HEK293 (cell line): Measurements from ENCODE around the gene CYP26B1.

Source experiments
- BCL11B ChIP-seq: fragments of 450-650 bp; formaldehyde crosslinking; IDR thresholded peaks from 2 replicates; pipeline ENCODE4 v1.5.1; 2016; ENCODE audit warnings: low read depth, missing biosample characterization, missing genetic modification characterization
- EGR2 ChIP-seq: fragments of 450-650 bp; formaldehyde crosslinking; IDR thresholded peaks from 2 replicates; pipeline ENCODE4 v1.5.1; 2016; ENCODE audit warnings: low read depth, missing biosample characterization, missing genetic modification characterization
- KLF10 ChIP-seq: fragments of 450-650 bp; IDR thresholded peaks from 2 replicates; pipeline ENCODE4 v1.5.1; 2018; ENCODE audit warnings: missing biosample characterization, mild to moderate bottlenecking, missing genetic modification characterization
- MEIS1 ChIP-seq: sonication (generic); formaldehyde crosslinking; IDR thresholded peaks from 2 replicates; pipeline ENCODE4 v1.8.1; 2022; ENCODE audit warnings: missing genetic modification reagents, mild to moderate bottlenecking, borderline replicate concordance
- PRDM1 ChIP-seq: fragments of 450-650 bp; formaldehyde crosslinking; IDR thresholded peaks from 2 replicates; pipeline ENCODE4; 2016; ENCODE audit warnings: missing biosample characterization, missing genetic modification characterization
- RBAK ChIP-seq: fragments of 450-650 bp; formaldehyde crosslinking; IDR thresholded peaks from 2 replicates; pipeline ENCODE4 v1.5.1; 2016; ENCODE audit warnings: missing biosample characterization, missing genetic modification characterization
- SP3 ChIP-seq: fragments of 450-650 bp; formaldehyde crosslinking; IDR thresholded peaks from 2 replicates; pipeline ENCODE4 v1.5.1; 2016; ENCODE audit warnings: missing biosample characterization, missing genetic modification characterization
- ZBTB21 ChIP-seq: fragments of 450-650 bp; formaldehyde crosslinking; IDR thresholded peaks from 2 replicates; pipeline ENCODE4 v1.5.1; 2017; ENCODE audit warnings: missing biosample characterization, missing genetic modification characterization
- ZIC2 ChIP-seq: fragments of 450-650 bp; formaldehyde crosslinking; IDR thresholded peaks from 2 replicates; pipeline ENCODE4 v1.5.1; 2016; ENCODE audit warnings: missing biosample characterization, missing genetic modification characterization
- ZNF114 ChIP-seq: fragments of 450-650 bp; formaldehyde crosslinking; IDR thresholded peaks from 2 replicates; pipeline ENCODE4 v1.5.0; 2017; ENCODE audit warnings: missing biosample characterization, missing genetic modification characterization
- ZNF214 ChIP-seq: fragments of 450-650 bp; formaldehyde crosslinking; IDR thresholded peaks from 2 replicates; pipeline ENCODE4 v1.5.1; 2017; ENCODE audit warnings: missing biosample characterization, mild to moderate bottlenecking, missing genetic modification characterization, borderline replicate concordance
- ZNF223 ChIP-seq: fragments of 450-650 bp; formaldehyde crosslinking; IDR thresholded peaks from 2 replicates; pipeline ENCODE4 v1.5.1; 2016; ENCODE audit warnings: missing biosample characterization, missing genetic modification characterization
- ZNF341 ChIP-seq: fragments of 450-650 bp; formaldehyde crosslinking; IDR thresholded peaks from 2 replicates; pipeline ENCODE4; 2016; ENCODE audit warnings: low read depth, missing biosample characterization, missing genetic modification characterization
- ZNF37A ChIP-seq: fragments of 450-650 bp; IDR thresholded peaks from 2 replicates; pipeline ENCODE4 v1.5.1; 2018; ENCODE audit warnings: missing biosample characterization, missing genetic modification characterization
- ZNF416 ChIP-seq: fragments of 450-650 bp; formaldehyde crosslinking; IDR thresholded peaks from 2 replicates; pipeline ENCODE4 v1.5.1; 2016; ENCODE audit warnings: missing biosample characterization, missing genetic modification characterization
- ZNF501 ChIP-seq: fragments of 450-650 bp; formaldehyde crosslinking; IDR thresholded peaks from 2 replicates; pipeline ENCODE4 v1.5.1; 2016; ENCODE audit warnings: missing biosample characterization, missing genetic modification characterization
- ZNF510 ChIP-seq: fragments of 450-650 bp; formaldehyde crosslinking; IDR thresholded peaks from 2 replicates; pipeline ENCODE4 v1.5.1; 2018; ENCODE audit warnings: mild to moderate bottlenecking, missing genetic modification characterization, missing biosample characterization; ENCODE audit not compliant: insufficient replicate concordance
- ZNF560 ChIP-seq: fragments of 450-650 bp; formaldehyde crosslinking; IDR thresholded peaks from 2 replicates; pipeline ENCODE4 v1.5.1; 2017; ENCODE audit warnings: missing biosample characterization, missing genetic modification characterization, borderline replicate concordance
- ZNF596 ChIP-seq: fragments of 450-650 bp; IDR thresholded peaks from 2 replicates; pipeline ENCODE4 v1.5.0; 2018; ENCODE audit warnings: missing biosample characterization, mild to moderate bottlenecking, missing genetic modification characterization, moderate library complexity
- ZNF626 ChIP-seq: fragments of 450-650 bp; sonication (Bioruptor Pico); formaldehyde crosslinking; IDR thresholded peaks from 2 replicates; pipeline ENCODE4 v1.5.1; 2018; ENCODE audit warnings: missing biosample characterization, missing genetic modification characterization, inconsistent platforms
- ZNF785 ChIP-seq: fragments of 450-650 bp; formaldehyde crosslinking; IDR thresholded peaks from 2 replicates; pipeline ENCODE4 v1.5.1; 2016; ENCODE audit warnings: missing biosample characterization, missing genetic modification characterization
- TF ChIP-seq, protein P1 (sequence below): fragments of 450-650 bp; formaldehyde crosslinking; IDR thresholded peaks from 2 replicates; pipeline ENCODE4 v1.5.1; 2016; ENCODE audit warnings: missing biosample characterization, missing genetic modification characterization
- TF ChIP-seq, protein P2 (sequence below): fragments of 450-650 bp; formaldehyde crosslinking; IDR thresholded peaks from 2 replicates; pipeline ENCODE4 v1.5.1; 2017; ENCODE audit warnings: missing biosample characterization, mild to moderate bottlenecking, missing genetic modification characterization, moderate library complexity
- TF ChIP-seq, protein P3 (sequence below): fragments of 450-650 bp; IDR thresholded peaks from 2 replicates; pipeline ENCODE4 v1.5.1; 2018; ENCODE audit warnings: missing biosample characterization, mild to moderate bottlenecking, missing genetic modification characterization
- TF ChIP-seq, protein P4 (sequence below): fragments of 450-650 bp; formaldehyde crosslinking; IDR thresholded peaks from 2 replicates; pipeline ENCODE4 v1.5.1; 2016; ENCODE audit warnings: missing biosample characterization, missing genetic modification characterization, borderline replicate concordance
- TF ChIP-seq, protein P5 (sequence below): fragments of 450-650 bp; formaldehyde crosslinking; IDR thresholded peaks from 2 replicates; pipeline ENCODE4 v1.5.1; 2016; ENCODE audit warnings: missing biosample characterization, missing genetic modification characterization, borderline replicate concordance

The CYP26B1 gene

DNA sequence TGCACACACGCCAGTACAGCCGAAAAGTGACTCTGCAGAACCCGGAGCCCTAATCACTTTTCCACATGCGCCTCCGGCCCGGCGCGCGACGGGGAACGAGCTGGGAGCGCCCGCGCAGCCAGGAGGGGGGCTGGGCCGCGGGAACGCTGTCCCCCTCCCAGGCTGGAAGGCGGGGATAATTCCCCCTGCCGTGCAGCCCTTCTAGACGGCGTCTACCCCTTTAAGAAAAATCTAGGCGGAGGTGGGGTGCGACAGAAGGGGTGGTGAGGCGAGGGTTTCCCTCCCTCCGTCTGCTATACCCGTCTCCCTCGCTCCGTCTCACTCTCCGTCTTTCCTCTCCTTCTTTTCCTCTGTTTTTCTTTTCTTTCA, 2.4 kb downstream of the CYP26B1 start (continued):
- TF ChIP-seq, protein P1, sequence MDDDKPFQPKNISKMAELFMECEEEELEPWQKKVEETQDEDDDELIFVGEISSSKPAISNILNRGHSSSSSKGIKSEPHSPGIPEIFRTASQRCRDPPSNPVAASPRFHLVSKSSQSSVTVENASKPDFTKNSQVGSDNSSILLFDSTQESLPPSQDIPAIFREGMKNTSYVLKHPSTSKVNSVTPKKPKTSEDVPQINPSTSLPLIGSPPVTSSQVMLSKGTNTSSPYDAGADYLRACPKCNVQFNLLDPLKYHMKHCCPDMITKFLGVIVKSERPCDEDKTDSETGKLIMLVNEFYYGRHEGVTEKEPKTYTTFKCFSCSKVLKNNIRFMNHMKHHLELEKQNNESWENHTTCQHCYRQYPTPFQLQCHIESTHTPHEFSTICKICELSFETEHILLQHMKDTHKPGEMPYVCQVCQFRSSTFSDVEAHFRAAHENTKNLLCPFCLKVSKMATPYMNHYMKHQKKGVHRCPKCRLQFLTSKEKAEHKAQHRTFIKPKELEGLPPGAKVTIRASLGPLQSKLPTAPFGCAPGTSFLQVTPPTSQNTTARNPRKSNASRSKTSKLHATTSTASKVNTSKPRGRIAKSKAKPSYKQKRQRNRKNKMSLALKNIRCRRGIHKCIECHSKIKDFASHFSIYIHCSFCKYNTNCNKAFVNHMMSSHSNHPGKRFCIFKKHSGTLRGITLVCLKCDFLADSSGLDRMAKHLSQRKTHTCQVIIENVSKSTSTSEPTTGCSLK (tag by site-specific recombination) = no peak
- TF ChIP-seq ZNF510 (tag by site-specific recombination) (no peak), ZNF37A (tag by site-specific recombination) (no peak), ZNF501 (tag by site-specific recombination) (no peak), ZNF416 (tag by site-specific recombination) (no peak), EGR2 (tag by site-specific recombination) (0 out of 2 replicates have a peak, but pooled peaks have one; percentile 5), ZNF560 (tag by site-specific recombination) (no peak), MEIS1 (CRISPR knock-in tag) (no peak), ZNF223 (no peak), BCL11B (tag by site-specific recombination) (no peak), ZBTB21 (tag by site-specific recombination) (no peak), ZNF596 (no peak), PRDM1 (0 out of 2 replicates have a peak, but pooled peaks have one; percentile 9), KLF10 (tag by site-specific recombination) (no peak), ZNF214 (tag by site-specific recombination) (no peak), SP3 (tag by site-specific recombination) (peak; percentile 65), RBAK (tag by site-specific recombination) (no peak), ZIC2 (tag by site-specific recombination) (peak; percentile 54), ZNF114 (tag by site-specific recombination) (no peak), ZNF626 (no peak), ZNF341 (tag by site-specific recombination) (peak; percentile 75), ZNF785 (tag by site-specific recombination) (no peak)
- TF ChIP-seq, protein P2, sequence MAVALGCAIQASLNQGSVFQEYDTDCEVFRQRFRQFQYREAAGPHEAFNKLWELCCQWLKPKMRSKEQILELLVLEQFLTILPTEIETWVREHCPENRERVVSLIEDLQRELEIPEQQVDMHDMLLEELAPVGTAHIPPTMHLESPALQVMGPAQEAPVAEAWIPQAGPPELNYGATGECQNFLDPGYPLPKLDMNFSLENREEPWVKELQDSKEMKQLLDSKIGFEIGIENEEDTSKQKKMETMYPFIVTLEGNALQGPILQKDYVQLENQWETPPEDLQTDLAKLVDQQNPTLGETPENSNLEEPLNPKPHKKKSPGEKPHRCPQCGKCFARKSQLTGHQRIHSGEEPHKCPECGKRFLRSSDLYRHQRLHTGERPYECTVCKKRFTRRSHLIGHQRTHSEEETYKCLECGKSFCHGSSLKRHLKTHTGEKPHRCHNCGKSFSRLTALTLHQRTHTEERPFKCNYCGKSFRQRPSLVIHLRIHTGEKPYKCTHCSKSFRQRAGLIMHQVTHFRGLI = no peak
- TF ChIP-seq, protein P3, sequence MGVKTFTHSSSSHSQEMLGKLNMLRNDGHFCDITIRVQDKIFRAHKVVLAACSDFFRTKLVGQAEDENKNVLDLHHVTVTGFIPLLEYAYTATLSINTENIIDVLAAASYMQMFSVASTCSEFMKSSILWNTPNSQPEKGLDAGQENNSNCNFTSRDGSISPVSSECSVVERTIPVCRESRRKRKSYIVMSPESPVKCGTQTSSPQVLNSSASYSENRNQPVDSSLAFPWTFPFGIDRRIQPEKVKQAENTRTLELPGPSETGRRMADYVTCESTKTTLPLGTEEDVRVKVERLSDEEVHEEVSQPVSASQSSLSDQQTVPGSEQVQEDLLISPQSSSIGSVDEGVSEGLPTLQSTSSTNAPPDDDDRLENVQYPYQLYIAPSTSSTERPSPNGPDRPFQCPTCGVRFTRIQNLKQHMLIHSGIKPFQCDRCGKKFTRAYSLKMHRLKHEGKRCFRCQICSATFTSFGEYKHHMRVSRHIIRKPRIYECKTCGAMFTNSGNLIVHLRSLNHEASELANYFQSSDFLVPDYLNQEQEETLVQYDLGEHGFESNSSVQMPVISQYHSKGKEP (tag by site-specific recombination) = no peak
- TF ChIP-seq, protein P4, sequence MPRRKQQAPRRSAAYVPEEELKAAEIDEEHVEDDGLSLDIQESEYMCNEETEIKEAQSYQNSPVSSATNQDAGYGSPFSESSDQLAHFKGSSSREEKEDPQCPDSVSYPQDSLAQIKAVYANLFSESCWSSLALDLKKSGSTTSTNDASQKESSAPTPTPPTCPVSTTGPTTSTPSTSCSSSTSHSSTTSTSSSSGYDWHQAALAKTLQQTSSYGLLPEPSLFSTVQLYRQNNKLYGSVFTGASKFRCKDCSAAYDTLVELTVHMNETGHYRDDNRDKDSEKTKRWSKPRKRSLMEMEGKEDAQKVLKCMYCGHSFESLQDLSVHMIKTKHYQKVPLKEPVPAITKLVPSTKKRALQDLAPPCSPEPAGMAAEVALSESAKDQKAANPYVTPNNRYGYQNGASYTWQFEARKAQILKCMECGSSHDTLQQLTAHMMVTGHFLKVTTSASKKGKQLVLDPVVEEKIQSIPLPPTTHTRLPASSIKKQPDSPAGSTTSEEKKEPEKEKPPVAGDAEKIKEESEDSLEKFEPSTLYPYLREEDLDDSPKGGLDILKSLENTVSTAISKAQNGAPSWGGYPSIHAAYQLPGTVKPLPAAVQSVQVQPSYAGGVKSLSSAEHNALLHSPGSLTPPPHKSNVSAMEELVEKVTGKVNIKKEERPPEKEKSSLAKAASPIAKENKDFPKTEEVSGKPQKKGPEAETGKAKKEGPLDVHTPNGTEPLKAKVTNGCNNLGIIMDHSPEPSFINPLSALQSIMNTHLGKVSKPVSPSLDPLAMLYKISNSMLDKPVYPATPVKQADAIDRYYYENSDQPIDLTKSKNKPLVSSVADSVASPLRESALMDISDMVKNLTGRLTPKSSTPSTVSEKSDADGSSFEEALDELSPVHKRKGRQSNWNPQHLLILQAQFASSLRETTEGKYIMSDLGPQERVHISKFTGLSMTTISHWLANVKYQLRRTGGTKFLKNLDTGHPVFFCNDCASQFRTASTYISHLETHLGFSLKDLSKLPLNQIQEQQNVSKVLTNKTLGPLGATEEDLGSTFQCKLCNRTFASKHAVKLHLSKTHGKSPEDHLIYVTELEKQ = no peak
- TF ChIP-seq, protein P5, sequence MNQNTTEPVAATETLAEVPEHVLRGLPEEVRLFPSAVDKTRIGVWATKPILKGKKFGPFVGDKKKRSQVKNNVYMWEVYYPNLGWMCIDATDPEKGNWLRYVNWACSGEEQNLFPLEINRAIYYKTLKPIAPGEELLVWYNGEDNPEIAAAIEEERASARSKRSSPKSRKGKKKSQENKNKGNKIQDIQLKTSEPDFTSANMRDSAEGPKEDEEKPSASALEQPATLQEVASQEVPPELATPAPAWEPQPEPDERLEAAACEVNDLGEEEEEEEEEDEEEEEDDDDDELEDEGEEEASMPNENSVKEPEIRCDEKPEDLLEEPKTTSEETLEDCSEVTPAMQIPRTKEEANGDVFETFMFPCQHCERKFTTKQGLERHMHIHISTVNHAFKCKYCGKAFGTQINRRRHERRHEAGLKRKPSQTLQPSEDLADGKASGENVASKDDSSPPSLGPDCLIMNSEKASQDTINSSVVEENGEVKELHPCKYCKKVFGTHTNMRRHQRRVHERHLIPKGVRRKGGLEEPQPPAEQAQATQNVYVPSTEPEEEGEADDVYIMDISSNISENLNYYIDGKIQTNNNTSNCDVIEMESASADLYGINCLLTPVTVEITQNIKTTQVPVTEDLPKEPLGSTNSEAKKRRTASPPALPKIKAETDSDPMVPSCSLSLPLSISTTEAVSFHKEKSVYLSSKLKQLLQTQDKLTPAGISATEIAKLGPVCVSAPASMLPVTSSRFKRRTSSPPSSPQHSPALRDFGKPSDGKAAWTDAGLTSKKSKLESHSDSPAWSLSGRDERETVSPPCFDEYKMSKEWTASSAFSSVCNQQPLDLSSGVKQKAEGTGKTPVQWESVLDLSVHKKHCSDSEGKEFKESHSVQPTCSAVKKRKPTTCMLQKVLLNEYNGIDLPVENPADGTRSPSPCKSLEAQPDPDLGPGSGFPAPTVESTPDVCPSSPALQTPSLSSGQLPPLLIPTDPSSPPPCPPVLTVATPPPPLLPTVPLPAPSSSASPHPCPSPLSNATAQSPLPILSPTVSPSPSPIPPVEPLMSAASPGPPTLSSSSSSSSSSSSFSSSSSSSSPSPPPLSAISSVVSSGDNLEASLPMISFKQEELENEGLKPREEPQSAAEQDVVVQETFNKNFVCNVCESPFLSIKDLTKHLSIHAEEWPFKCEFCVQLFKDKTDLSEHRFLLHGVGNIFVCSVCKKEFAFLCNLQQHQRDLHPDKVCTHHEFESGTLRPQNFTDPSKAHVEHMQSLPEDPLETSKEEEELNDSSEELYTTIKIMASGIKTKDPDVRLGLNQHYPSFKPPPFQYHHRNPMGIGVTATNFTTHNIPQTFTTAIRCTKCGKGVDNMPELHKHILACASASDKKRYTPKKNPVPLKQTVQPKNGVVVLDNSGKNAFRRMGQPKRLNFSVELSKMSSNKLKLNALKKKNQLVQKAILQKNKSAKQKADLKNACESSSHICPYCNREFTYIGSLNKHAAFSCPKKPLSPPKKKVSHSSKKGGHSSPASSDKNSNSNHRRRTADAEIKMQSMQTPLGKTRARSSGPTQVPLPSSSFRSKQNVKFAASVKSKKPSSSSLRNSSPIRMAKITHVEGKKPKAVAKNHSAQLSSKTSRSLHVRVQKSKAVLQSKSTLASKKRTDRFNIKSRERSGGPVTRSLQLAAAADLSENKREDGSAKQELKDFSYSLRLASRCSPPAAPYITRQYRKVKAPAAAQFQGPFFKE (tag by site-specific recombination) = no peak
